Liver (tissue), 9 donors: ENCODE measurements around the gene RAD51AP2. TPM values are rescaled to one million over a fixed set of nuclear protein-coding genes. Genes with fewer than 3 reads are reported as not detected.

Experiments
- DNase-seq: peaks from one replicate; pipeline ENCODE4 v3.0.0-alpha.2; 2017; ENCODE audit warnings: low spot score
- H3K27ac ChIP-seq, 2 donors: one replicate each; pipeline ENCODE4 v1.7.0; 2013; ENCODE audit warnings: inconsistent platforms in 2 of 2, low read length in 2 of 2, control low read depth in 1 of 2, low read depth in 1 of 2, mild to moderate bottlenecking in 1 of 2
- H3K27me3 ChIP-seq, 4 donors: one replicate each; pipeline versions ENCODE4 v1.6.1 to v1.7.0; 2013; ENCODE audit warnings: low read length in 3 of 4, inconsistent platforms in 1 of 4, mild to moderate bottlenecking in 1 of 4, moderate library complexity in 1 of 4; ENCODE audit not compliant: control insufficient read depth in 4 of 4, insufficient read depth in 4 of 4
- H3K36me3 ChIP-seq, 4 donors: one replicate each; pipeline versions ENCODE4 v1.6.1 to v1.7.0; 2013; ENCODE audit warnings: low read length in 3 of 4, mild to moderate bottlenecking in 3 of 4, low read depth in 1 of 4, moderate library complexity in 1 of 4; ENCODE audit not compliant: control insufficient read depth in 4 of 4, insufficient read depth in 3 of 4
- H3K4me1 ChIP-seq, 4 donors: one replicate each; pipeline versions ENCODE4 v1.6.1 to v1.7.0; 2013; ENCODE audit warnings: low read length in 3 of 4, mild to moderate bottlenecking in 3 of 4, moderate library complexity in 1 of 4; ENCODE audit not compliant: control insufficient read depth in 4 of 4, insufficient read depth in 4 of 4
- H3K4me3 ChIP-seq, 3 donors: one replicate each; pipeline versions ENCODE4 v1.6.1 to v1.7.0; 2013; ENCODE audit warnings: low read length in 3 of 3, control low read depth in 1 of 3, low read depth in 1 of 3, mild to moderate bottlenecking in 1 of 3
- H3K9ac ChIP-seq, 2 donors: one replicate each; pipeline ENCODE4 v1.7.0; 2013; ENCODE audit warnings: low read length in 2 of 2, mild to moderate bottlenecking in 2 of 2, moderate library complexity in 2 of 2, control low read depth in 1 of 2, low read depth in 1 of 2
- H3K9me3 ChIP-seq, 4 donors: one replicate each; pipeline versions ENCODE4 v1.6.1 to v1.7.0; 2013; ENCODE audit warnings: low read length in 3 of 4; ENCODE audit not compliant: control insufficient read depth in 4 of 4
- EGR1 ChIP-seq, 2 donors: IDR thresholded peaks; 2 replicates each; pipeline ENCODE4 v1.6.1; 2016 to 2018; ENCODE audit warnings: antibody characterized with exemption in 2 of 2, low read depth in 2 of 2
- FOXA1 ChIP-seq: IDR thresholded peaks from 2 replicates; pipeline ENCODE4 v1.6.1; 2016; ENCODE audit warnings: antibody characterized with exemption
- FOXA2 ChIP-seq: IDR thresholded peaks from 2 replicates; pipeline ENCODE4 v1.6.1; 2016; ENCODE audit warnings: antibody characterized with exemption
- GABPA ChIP-seq, 2 donors: IDR thresholded peaks in 1 of 2; conservative IDR thresholded peaks in 1 of 2; 2 replicates each; pipeline ENCODE4 v1.6.1; 2016; ENCODE audit warnings: antibody characterized with exemption in 2 of 2, mild to moderate bottlenecking in 1 of 2, moderate library complexity in 1 of 2
- HNF4A ChIP-seq, 2 donors: conservative IDR thresholded peaks; 2 replicates each; pipeline ENCODE4 v1.6.1; 2016; ENCODE audit warnings: antibody characterized with exemption in 2 of 2, mild to moderate bottlenecking in 2 of 2
- HNF4G ChIP-seq: IDR thresholded peaks from 2 replicates; pipeline ENCODE4 v1.6.1; 2016; ENCODE audit warnings: antibody characterized with exemption
- JUND ChIP-seq, 2 donors: IDR thresholded peaks; 2 replicates each; pipeline ENCODE4 v1.6.1; 2016; ENCODE audit warnings: antibody characterized with exemption in 2 of 2
- NR2F2 ChIP-seq: IDR thresholded peaks from 2 replicates; pipeline ENCODE4 v1.6.1; 2016; ENCODE audit warnings: antibody characterized with exemption
- RAD21 ChIP-seq, 2 donors: IDR thresholded peaks; 2 replicates each; pipeline ENCODE4 v1.6.1; 2016; ENCODE audit warnings: antibody characterized with exemption in 2 of 2, mild to moderate bottlenecking in 2 of 2
- RXRA ChIP-seq, 2 donors: IDR thresholded peaks; 2 replicates each; pipeline ENCODE4 v1.6.1; 2017 to 2018; ENCODE audit warnings: antibody characterized with exemption in 2 of 2, mild to moderate bottlenecking in 1 of 2
- SP1 ChIP-seq: IDR thresholded peaks from 2 replicates; pipeline ENCODE4 v1.6.1; 2018; ENCODE audit warnings: antibody characterized with exemption, mild to moderate bottlenecking
- TAF1 ChIP-seq: conservative IDR thresholded peaks from 2 replicates; pipeline ENCODE4 v1.6.1; 2016; ENCODE audit warnings: antibody characterized with exemption, mild to moderate bottlenecking
- YY1 ChIP-seq: IDR thresholded peaks from 2 replicates; pipeline ENCODE4 v1.6.1; 2016; ENCODE audit warnings: antibody characterized with exemption, mild to moderate bottlenecking
- WGBS: extraction: QIAGEN DNeasy Blood & Tissue Kit; methylation state at CpG from one replicate; pipeline ENCODE4 v1.1.7; 2013; 5-methylcytosine and 5-hydroxymethylcytosine counted together
- polyA plus RNA-seq, 2 donors: library from polyadenylated mRNA; stranded (reverse) in 1 of 2; unstranded in 1 of 2; fragments of 200-250 nt in 1 of 2; fragments of >200 nt in 1 of 2; fragmentation: Nextera tagmentation in 1 of 2; extraction: Ambion mirVana in 1 of 2; gene quantifications; one replicate each; pipeline versions ENCODE4 v1.2.1 to v1.2.3, GENCODE V29; 2013 to 2015
- total RNA-seq, 2 donors: library from RNA; depleted of rRNA; stranded (reverse); fragments of >200 nt; gene quantifications; one replicate each; pipeline ENCODE4 v1.2.3, GENCODE V29; 2014
- TF ChIP-seq, protein P1 (sequence below): IDR thresholded peaks from 2 replicates; pipeline ENCODE4 v1.6.1; 2016; ENCODE audit warnings: antibody characterized with exemption
- TF ChIP-seq, protein P2 (sequence below): IDR thresholded peaks from 2 replicates; pipeline ENCODE4 v1.6.1; 2016; ENCODE audit warnings: antibody characterized with exemption
- TF ChIP-seq, protein P3 (sequence below): fragments of 150-350 bp; IDR thresholded peaks from 2 replicates; pipeline ENCODE4 v1.5.1; 2017; ENCODE audit warnings: improper control_type of control experiment, low read depth, low read length; ENCODE audit not compliant: missing input control
- TF ChIP-seq, protein P4 (sequence below): IDR thresholded peaks from 2 replicates; pipeline ENCODE4 v1.6.1; 2016; ENCODE audit warnings: antibody characterized with exemption, mild to moderate bottlenecking
- donor health status: healthy.
- donor health status: healthy.
- donor health status: healthy.
- donor health status: healthy.
- donor health status: healthy.

RAD51AP2 gene
- total and polyA plus RNA-seq, 4 donors: 0.02 to 0.25 (median 0.11) TPM

GRCh38 chr2:17533546-17533945, 15.3 kb upstream of the RAD51AP2 start (continued):
- TF ChIP-seq, protein P1, sequence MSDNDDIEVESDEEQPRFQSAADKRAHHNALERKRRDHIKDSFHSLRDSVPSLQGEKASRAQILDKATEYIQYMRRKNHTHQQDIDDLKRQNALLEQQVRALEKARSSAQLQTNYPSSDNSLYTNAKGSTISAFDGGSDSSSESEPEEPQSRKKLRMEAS: no peak

DNA sequence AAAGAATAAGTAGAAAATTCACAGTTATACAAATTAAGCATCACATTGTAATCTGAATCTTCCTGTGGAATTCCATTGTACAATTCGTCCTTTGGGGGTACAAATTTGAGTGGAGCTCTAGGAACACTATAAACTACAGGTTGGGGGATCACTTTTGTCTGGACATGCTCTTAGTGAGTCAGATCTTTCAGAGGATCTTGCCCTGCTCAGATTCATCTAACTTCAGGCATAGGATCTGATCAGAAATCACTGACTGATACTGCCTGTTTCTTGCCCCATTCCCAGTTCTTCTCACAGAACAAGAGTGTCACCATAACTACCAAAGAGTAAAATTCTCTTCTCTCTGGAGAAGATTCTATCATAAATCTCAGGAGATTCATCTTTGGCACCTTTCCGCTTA, 11.5 kb upstream of the RAD51AP2 start:
- 90% methylated on average over 2 of the region's 2 CpGs for whole genome bisulfite sequencing
- no peaks in the 10 kb centered on the region for H3K9me3 ChIP-seq
- no peak for DNase-seq
- H3K4me1 ChIP-seq: no peaks in the 10 kb centered on the region
- no peak overlapping the region for H3K27ac ChIP-seq
- no peak overlapping the region for H3K4me3 ChIP-seq
- no peaks in the 10 kb centered on the region for H3K36me3 ChIP-seq
- no peak overlapping the region for H3K9ac ChIP-seq
- H3K27me3 ChIP-seq: no peaks in the 10 kb centered on the region
- TF ChIP-seq HNF4G: no peak
- TF ChIP-seq SP1: no peak
- TF ChIP-seq, protein P2, sequence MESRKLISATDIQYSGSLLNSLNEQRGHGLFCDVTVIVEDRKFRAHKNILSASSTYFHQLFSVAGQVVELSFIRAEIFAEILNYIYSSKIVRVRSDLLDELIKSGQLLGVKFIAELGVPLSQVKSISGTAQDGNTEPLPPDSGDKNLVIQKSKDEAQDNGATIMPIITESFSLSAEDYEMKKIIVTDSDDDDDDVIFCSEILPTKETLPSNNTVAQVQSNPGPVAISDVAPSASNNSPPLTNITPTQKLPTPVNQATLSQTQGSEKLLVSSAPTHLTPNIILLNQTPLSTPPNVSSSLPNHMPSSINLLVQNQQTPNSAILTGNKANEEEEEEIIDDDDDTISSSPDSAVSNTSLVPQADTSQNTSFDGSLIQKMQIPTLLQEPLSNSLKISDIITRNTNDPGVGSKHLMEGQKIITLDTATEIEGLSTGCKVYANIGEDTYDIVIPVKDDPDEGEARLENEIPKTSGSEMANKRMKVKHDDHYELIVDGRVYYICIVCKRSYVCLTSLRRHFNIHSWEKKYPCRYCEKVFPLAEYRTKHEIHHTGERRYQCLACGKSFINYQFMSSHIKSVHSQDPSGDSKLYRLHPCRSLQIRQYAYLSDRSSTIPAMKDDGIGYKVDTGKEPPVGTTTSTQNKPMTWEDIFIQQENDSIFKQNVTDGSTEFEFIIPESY: no peak
- no peak for TF ChIP-seq NR2F2
- TF ChIP-seq GABPA (IDR thresholded peaks at IDR 0.05 in 1 of 2, conservative IDR thresholded peaks at IDR 0.05 in 1 of 2): no peak
- no peak for TF ChIP-seq JUND (IDR thresholded peaks at IDR 0.05)
- TF ChIP-seq FOXA2: no peak

- H3K4me1 ChIP-seq: peaks cover 0 to 5% (median 2%) of the 10 kb centered on the region in 4 donors
Measured at GRCh38 chr2:17522303-17522702, 4.1 kb upstream of the RAD51AP2 start.

More at GRCh38 chr2:17522303-17522702, 4.1 kb upstream of the RAD51AP2 start:
- 94% methylated on average over 6 of the region's 6 CpGs for WGBS
- Histone ChIP-seq H3K27ac (no peak overlapping the region), H3K4me3 (no peak overlapping the region), H3K9me3 (no peaks in the 10 kb centered on the region), H3K27me3 (no peaks in the 10 kb centered on the region), H3K9ac (no peak overlapping the region), H3K36me3 (no peaks in the 10 kb centered on the region)
- no peak for DNase-seq
- no peak for TF ChIP-seq FOXA2
- TF ChIP-seq EGR1 (IDR thresholded peaks at IDR 0.05; ENCODE audit: low read depth in 2 of 2): no peak
- no peak for TF ChIP-seq FOXA1
- TF ChIP-seq, protein P3, sequence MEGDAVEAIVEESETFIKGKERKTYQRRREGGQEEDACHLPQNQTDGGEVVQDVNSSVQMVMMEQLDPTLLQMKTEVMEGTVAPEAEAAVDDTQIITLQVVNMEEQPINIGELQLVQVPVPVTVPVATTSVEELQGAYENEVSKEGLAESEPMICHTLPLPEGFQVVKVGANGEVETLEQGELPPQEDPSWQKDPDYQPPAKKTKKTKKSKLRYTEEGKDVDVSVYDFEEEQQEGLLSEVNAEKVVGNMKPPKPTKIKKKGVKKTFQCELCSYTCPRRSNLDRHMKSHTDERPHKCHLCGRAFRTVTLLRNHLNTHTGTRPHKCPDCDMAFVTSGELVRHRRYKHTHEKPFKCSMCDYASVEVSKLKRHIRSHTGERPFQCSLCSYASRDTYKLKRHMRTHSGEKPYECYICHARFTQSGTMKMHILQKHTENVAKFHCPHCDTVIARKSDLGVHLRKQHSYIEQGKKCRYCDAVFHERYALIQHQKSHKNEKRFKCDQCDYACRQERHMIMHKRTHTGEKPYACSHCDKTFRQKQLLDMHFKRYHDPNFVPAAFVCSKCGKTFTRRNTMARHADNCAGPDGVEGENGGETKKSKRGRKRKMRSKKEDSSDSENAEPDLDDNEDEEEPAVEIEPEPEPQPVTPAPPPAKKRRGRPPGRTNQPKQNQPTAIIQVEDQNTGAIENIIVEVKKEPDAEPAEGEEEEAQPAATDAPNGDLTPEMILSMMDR: no peak
- TF ChIP-seq, protein P2: no peak
- TF ChIP-seq JUND (IDR thresholded peaks at IDR 0.05): no peak
- TF ChIP-seq GABPA (IDR thresholded peaks at IDR 0.05 in 1 of 2, conservative IDR thresholded peaks at IDR 0.05 in 1 of 2): no peak
- no peak for TF ChIP-seq TAF1
- no peak for TF ChIP-seq HNF4A (conservative IDR thresholded peaks at IDR 0.05)
- TF ChIP-seq, protein P1: no peak
- no peak for TF ChIP-seq HNF4G
- no peak for TF ChIP-seq YY1
- TF ChIP-seq, protein P4, sequence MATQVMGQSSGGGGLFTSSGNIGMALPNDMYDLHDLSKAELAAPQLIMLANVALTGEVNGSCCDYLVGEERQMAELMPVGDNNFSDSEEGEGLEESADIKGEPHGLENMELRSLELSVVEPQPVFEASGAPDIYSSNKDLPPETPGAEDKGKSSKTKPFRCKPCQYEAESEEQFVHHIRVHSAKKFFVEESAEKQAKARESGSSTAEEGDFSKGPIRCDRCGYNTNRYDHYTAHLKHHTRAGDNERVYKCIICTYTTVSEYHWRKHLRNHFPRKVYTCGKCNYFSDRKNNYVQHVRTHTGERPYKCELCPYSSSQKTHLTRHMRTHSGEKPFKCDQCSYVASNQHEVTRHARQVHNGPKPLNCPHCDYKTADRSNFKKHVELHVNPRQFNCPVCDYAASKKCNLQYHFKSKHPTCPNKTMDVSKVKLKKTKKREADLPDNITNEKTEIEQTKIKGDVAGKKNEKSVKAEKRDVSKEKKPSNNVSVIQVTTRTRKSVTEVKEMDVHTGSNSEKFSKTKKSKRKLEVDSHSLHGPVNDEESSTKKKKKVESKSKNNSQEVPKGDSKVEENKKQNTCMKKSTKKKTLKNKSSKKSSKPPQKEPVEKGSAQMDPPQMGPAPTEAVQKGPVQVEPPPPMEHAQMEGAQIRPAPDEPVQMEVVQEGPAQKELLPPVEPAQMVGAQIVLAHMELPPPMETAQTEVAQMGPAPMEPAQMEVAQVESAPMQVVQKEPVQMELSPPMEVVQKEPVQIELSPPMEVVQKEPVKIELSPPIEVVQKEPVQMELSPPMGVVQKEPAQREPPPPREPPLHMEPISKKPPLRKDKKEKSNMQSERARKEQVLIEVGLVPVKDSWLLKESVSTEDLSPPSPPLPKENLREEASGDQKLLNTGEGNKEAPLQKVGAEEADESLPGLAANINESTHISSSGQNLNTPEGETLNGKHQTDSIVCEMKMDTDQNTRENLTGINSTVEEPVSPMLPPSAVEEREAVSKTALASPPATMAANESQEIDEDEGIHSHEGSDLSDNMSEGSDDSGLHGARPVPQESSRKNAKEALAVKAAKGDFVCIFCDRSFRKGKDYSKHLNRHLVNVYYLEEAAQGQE: no peak
- TF ChIP-seq SP1: no peak
- TF ChIP-seq RXRA (IDR thresholded peaks at IDR 0.05): no peak
- TF ChIP-seq RAD21 (IDR thresholded peaks at IDR 0.05): no peak
- TF ChIP-seq NR2F2: no peak
